DMS53 treated with DMSO at 0.1 percent for 48 hours (cell line): Measurements from ENCODE around the gene FBXO17.

Experiments
- DNase-seq: peaks from one replicate; lab custom pipeline; 2025; ENCODE audit not compliant: unreplicated experiment; lab: John Stamatoyannopoulos, UW

FBXO17 gene

GRCh38 chr19:38894968-38895367 is 80.6 kb downstream of the FBXO17 start:
- DNase-seq: no peak

- DNase-seq: no peak
These were observed 82.2 kb downstream of the FBXO17 start for GRCh38 chr19:38893341-38893771.

GRCh38 chr19:38892841-38893240 is 82.7 kb downstream of the FBXO17 start:
- DNase-seq: no peak

- DNase-seq: no peak
These were observed 83.8 kb downstream of the FBXO17 start for GRCh38 chr19:38891771-38892170.
